GM19351 (cell line): ENCODE data around the gene PNMA1.

Experiments used
- ATAC-seq: cut with Tn5 transposase; IDR thresholded peaks from one replicate; pipeline ENCODE4 v1.9.1; 2021; ENCODE audit warnings: mild to moderate bottlenecking, moderate library complexity; ENCODE audit not compliant: unreplicated experiment

Gene PNMA1

GRCh38 chr14:73739174-73739898, 25.2 kb upstream of the PNMA1 start:
- no peak for ATAC-seq

- no peak for ATAC-seq
Measured at GRCh38 chr14:73738518-73739173, 24.5 kb upstream of the PNMA1 start.

- ATAC-seq, result no peak
Measured at GRCh38 chr14:73736842-73737241, 22.7 kb upstream of the PNMA1 start.

GRCh38 chr14:73732006-73732405, 17.8 kb upstream of the PNMA1 start:
- ATAC-seq, result no peak

- ATAC-seq, result no peak
Measured at GRCh38 chr14:73731111-73731510, 16.9 kb upstream of the PNMA1 start.

- no peak for ATAC-seq
Measured at GRCh38 chr14:73729556-73730265, 15.5 kb upstream of the PNMA1 start.

- no peak for ATAC-seq
Measured at GRCh38 chr14:73728717-73729330, 14.6 kb upstream of the PNMA1 start.

- ATAC-seq, result no peak
Measured at GRCh38 chr14:73727166-73727565, 13.0 kb upstream of the PNMA1 start.

GRCh38 chr14:73726025-73726961, 12.1 kb upstream of the PNMA1 start:
- no peak for ATAC-seq

- no peak for ATAC-seq
Measured at GRCh38 chr14:73725116-73726024, 11.2 kb upstream of the PNMA1 start.

- no peak for ATAC-seq
Measured at GRCh38 chr14:73724696-73725095, 10.5 kb upstream of the PNMA1 start.

GRCh38 chr14:73723797-73724661, 9.8 kb upstream of the PNMA1 start:
- no peak for ATAC-seq

- ATAC-seq, result no peak
Measured at GRCh38 chr14:73723406-73723796, 9.2 kb upstream of the PNMA1 start.

GRCh38 chr14:73722581-73722980, 8.4 kb upstream of the PNMA1 start:
- no peak for ATAC-seq

- ATAC-seq, result no peak
Measured at GRCh38 chr14:73721101-73721821, 7.1 kb upstream of the PNMA1 start.

GRCh38 chr14:73720636-73721035, 6.5 kb upstream of the PNMA1 start:
- no peak for ATAC-seq

GRCh38 chr14:73719791-73720190, 5.6 kb upstream of the PNMA1 start:
- no peak for ATAC-seq

GRCh38 chr14:73719361-73719760, 5.2 kb upstream of the PNMA1 start:
- no peak for ATAC-seq
